CD4-positive, alpha-beta T cell (primary cell): Measurements from ENCODE around the gene UGT2B7. TPM values are rescaled to one million over a fixed set of nuclear protein-coding genes. Genes with fewer than 3 reads are reported as not detected.
"Not testable (repeated sequence)": the region's sequence is repeated elsewhere in the genome, so short reads cannot be mapped to it uniquely, and the experiment has no call there.

Experiments used
- ATAC-seq: fragments of 200-7000 bp; cut with Tn5 transposase; one replicate; pipeline ENCODE4 v1.10.0; 2022; ENCODE audit warnings: mild to moderate bottlenecking; ENCODE audit not compliant: poor library complexity
- CTCF ChIA-PET: fragments of 350-600 bp; sonication (Branson Sonifier 250); formaldehyde crosslinking; loops from one replicate; lab custom pipeline; 2021; ENCODE audit warnings: antibody characterized with exemption, inconsistent platforms; lab: Charles Lee
- POLR2A ChIA-PET: fragments of 350-600 bp; sonication (Branson Sonifier 250); formaldehyde crosslinking; loops from one replicate; lab custom pipeline; 2021; ENCODE audit warnings: antibody characterized with exemption, inconsistent platforms; lab: Charles Lee
- DNase-seq, 14 experiments: peaks; one replicate each; pipeline ENCODE4 v3.0.0-alpha.2; 2013 to 2020; ENCODE audit warnings: mixed read lengths in 2 of 14
- H3K27ac ChIP-seq, 2 donors: one replicate each; pipeline versions ENCODE4 v1.5.1 to v1.7.0; 2013; ENCODE audit warnings: low read length in 2 of 2, low read depth in 1 of 2, mild to moderate bottlenecking in 1 of 2
- H3K27me3 ChIP-seq, 2 experiments: 1 replicate in 1 of 2; 2 replicates in 1 of 2; pipeline versions ENCODE4 v1.6.1 to v1.7.0; 2013; ENCODE audit warnings: low read length in 2 of 2, control low read depth in 1 of 2, mild to moderate bottlenecking in 1 of 2, moderate library complexity in 1 of 2; ENCODE audit not compliant: insufficient read depth in 2 of 2, control insufficient read depth in 1 of 2
- H3K36me3 ChIP-seq: one replicate; pipeline ENCODE4 v1.6.1; 2013; ENCODE audit warnings: low read length, control low read depth; ENCODE audit not compliant: insufficient read depth
- H3K4me1 ChIP-seq: one replicate; pipeline ENCODE4 v1.6.1; 2013; ENCODE audit warnings: low read length, control low read depth; ENCODE audit not compliant: insufficient read depth
- H3K4me3 ChIP-seq: one replicate; pipeline ENCODE4 v1.5.1; 2013; ENCODE audit warnings: mild to moderate bottlenecking, low read length, moderate library complexity
- H3K9me3 ChIP-seq, 2 experiments: 1 replicate in 1 of 2; 2 replicates in 1 of 2; pipeline versions ENCODE4 v1.6.1 to v1.7.0; 2013; ENCODE audit warnings: low read length in 2 of 2, mild to moderate bottlenecking in 2 of 2, control low read depth in 1 of 2, moderate library complexity in 1 of 2; ENCODE audit not compliant: control insufficient read depth in 1 of 2, insufficient read depth in 1 of 2
- H3K27ac Mint-ChIP-seq: one replicate; pipeline ENCODE4 v1.8.0; 2020; ENCODE audit warnings: mixed read lengths
- H3K27me3 Mint-ChIP-seq: one replicate; pipeline ENCODE4 v1.8.0; 2021; ENCODE audit warnings: mixed read lengths
- H3K36me3 Mint-ChIP-seq: one replicate; pipeline ENCODE4 v1.8.0; 2021; ENCODE audit warnings: low read depth, mixed read lengths
- H3K4me1 Mint-ChIP-seq: one replicate; pipeline ENCODE4 v1.8.0; 2021; ENCODE audit warnings: low read depth, mixed read lengths
- H3K4me3 Mint-ChIP-seq: one replicate; pipeline ENCODE4 v1.8.0; 2020; ENCODE audit warnings: mild to moderate bottlenecking, mixed read lengths
- H3K9me3 Mint-ChIP-seq: one replicate; pipeline ENCODE4 v1.8.0; 2020; ENCODE audit warnings: mixed read lengths
- intact Hi-C, 2 experiments: fragments of 100-400 bp; cut with DNase I in 1 of 2; cut with micrococcal nuclease in 1 of 2; formaldehyde crosslinking; loops; one replicate each; pipeline versions ENCODE4 v1.15.1 to v1.9.0; 2023 to 2025; cut with DNase I, micrococcal nuclease
- total RNA-seq, 174 experiments: library from RNA in 2 of 174; stranded (reverse) in 2 of 174; gene quantifications; one replicate each; pipeline ENCODE4 v1.2.3 and lab custom pipeline; 2021 to 2026
- TF ChIP-seq, protein P1 (sequence below): fragments of 200-600 bp; IDR thresholded peaks from one replicate; pipeline ENCODE4 v1.8.0; 2022; ENCODE audit warnings: antibody characterized with exemption, mild to moderate bottlenecking

The UGT2B7 gene
- total RNA-seq, 2 experiments from 2014 or later: not detected

DNA sequence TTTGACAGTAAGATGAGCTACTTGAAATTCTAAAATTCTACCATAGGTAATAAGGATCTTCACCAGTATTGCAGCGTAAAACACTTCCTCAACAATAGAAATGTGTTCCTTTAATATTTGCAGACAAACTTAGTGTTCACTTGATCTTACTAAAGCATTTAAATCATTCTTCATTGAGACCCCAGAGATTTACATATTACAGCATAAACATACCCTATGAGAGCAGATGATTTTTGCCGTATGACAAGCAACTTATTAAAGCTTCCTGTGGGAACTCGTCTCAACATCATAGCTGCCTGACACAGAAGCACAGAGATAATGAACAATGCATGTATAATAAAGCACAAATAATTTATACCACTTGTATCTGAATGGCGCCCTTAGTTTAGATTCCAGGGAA is 3.6 kb downstream of the UGT2B7 start:
- CTCF ChIA-PET: no interaction called here
- no peak overlapping the region for H3K4me3 Mint-ChIP-seq
- H3K9me3 ChIP-seq: no peaks in the 10 kb centered on the region
- H3K4me1 Mint-ChIP-seq: no peaks in the 10 kb centered on the region
- no peaks in the 10 kb centered on the region for H3K36me3 Mint-ChIP-seq
- no peak overlapping the region for H3K4me3 ChIP-seq
- no peak overlapping the region for H3K27ac Mint-ChIP-seq
- no peak for ATAC-seq
- H3K9me3 Mint-ChIP-seq: peaks cover 2% of the 10 kb centered on the region
- no peaks in the 10 kb centered on the region for H3K27me3 Mint-ChIP-seq
- no peaks in the 10 kb centered on the region for H3K36me3 ChIP-seq
- intact Hi-C loops: no loop called here
- DNase-seq: no peak
- no peaks in the 10 kb centered on the region for H3K4me1 ChIP-seq
- POLR2A ChIA-PET: no interaction called here
- no peaks in the 10 kb centered on the region for H3K27me3 ChIP-seq
- TF ChIP-seq, protein P1, sequence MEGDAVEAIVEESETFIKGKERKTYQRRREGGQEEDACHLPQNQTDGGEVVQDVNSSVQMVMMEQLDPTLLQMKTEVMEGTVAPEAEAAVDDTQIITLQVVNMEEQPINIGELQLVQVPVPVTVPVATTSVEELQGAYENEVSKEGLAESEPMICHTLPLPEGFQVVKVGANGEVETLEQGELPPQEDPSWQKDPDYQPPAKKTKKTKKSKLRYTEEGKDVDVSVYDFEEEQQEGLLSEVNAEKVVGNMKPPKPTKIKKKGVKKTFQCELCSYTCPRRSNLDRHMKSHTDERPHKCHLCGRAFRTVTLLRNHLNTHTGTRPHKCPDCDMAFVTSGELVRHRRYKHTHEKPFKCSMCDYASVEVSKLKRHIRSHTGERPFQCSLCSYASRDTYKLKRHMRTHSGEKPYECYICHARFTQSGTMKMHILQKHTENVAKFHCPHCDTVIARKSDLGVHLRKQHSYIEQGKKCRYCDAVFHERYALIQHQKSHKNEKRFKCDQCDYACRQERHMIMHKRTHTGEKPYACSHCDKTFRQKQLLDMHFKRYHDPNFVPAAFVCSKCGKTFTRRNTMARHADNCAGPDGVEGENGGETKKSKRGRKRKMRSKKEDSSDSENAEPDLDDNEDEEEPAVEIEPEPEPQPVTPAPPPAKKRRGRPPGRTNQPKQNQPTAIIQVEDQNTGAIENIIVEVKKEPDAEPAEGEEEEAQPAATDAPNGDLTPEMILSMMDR: no peak
- no peak overlapping the region for H3K27ac ChIP-seq

DNA sequence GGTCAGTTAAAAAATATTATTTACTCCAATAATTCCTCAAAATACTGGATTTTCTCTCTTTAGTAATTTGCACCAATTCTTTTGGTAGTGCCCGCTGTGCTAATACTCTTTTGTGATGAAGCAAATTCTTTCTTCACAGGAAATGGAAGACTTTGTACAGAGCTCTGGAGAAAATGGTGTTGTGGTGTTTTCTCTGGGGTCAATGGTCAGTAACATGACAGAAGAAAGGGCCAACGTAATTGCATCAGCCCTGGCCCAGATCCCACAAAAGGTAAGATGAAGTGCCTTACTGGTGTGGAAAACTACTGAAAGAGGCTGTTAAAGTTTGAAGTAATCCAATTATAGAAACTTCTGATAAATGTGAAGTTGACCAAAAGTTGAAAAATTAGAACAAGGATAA is 6.4 kb downstream of the UGT2B7 start:
- H3K36me3 ChIP-seq, ATAC-seq, H3K4me3 ChIP-seq, H3K4me1 Mint-ChIP-seq, H3K27me3 Mint-ChIP-seq, H3K4me1 ChIP-seq, H3K36me3 Mint-ChIP-seq, DNase-seq, H3K27me3 ChIP-seq, H3K9me3 ChIP-seq, H3K4me3 Mint-ChIP-seq, H3K27ac Mint-ChIP-seq, H3K9me3 Mint-ChIP-seq, POLR2A ChIA-PET, CTCF ChIA-PET, H3K27ac ChIP-seq, intact Hi-C loops: not testable (repeated sequence)

DNA sequence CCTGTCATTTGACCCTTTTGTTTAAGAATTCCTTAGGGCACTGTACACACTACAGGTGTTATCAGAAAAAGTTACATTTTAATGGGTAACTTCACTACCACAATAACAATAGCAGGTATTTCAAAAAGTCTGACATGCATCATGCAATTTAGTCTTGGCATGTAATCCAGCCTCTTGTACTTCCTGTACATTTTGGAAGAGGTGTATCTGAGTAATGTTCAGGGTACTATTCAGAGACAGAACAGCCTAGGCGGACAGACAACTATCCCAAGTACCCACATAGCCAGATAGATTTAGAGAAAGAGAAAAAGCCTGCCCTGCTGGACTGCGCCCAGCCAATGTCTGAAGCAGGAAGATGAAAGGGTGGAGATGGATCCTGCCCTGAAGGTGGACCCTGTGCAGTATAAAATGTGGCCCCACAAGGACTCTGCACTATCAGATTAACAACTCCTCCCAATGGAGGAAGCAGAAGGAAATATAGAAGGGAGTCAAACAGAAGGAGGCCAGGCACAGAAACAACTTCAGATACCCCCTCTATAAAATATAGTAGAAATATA is 8.5 kb downstream of the UGT2B7 start:
- Mint-ChIP-seq H3K27me3 (no peaks in the 10 kb centered on the region), H3K4me3 (no peak overlapping the region), H3K9me3 (no peaks in the 10 kb centered on the region), H3K36me3 (no peaks in the 10 kb centered on the region), H3K4me1 (no peaks in the 10 kb centered on the region), H3K27ac (no peak overlapping the region)
- ChIA-PET CTCF (no interaction called here), POLR2A (no interaction called here)
- Histone ChIP-seq H3K4me1 (no peaks in the 10 kb centered on the region), H3K36me3 (no peaks in the 10 kb centered on the region), H3K4me3 (no peak overlapping the region), H3K27me3 (no peaks in the 10 kb centered on the region), H3K27ac (no peak overlapping the region), H3K9me3 (no peaks in the 10 kb centered on the region)
- TF ChIP-seq, protein P1: no peak
- intact Hi-C loops: no loop called here
- ATAC-seq (no peak), DNase-seq (no peak)

DNA sequence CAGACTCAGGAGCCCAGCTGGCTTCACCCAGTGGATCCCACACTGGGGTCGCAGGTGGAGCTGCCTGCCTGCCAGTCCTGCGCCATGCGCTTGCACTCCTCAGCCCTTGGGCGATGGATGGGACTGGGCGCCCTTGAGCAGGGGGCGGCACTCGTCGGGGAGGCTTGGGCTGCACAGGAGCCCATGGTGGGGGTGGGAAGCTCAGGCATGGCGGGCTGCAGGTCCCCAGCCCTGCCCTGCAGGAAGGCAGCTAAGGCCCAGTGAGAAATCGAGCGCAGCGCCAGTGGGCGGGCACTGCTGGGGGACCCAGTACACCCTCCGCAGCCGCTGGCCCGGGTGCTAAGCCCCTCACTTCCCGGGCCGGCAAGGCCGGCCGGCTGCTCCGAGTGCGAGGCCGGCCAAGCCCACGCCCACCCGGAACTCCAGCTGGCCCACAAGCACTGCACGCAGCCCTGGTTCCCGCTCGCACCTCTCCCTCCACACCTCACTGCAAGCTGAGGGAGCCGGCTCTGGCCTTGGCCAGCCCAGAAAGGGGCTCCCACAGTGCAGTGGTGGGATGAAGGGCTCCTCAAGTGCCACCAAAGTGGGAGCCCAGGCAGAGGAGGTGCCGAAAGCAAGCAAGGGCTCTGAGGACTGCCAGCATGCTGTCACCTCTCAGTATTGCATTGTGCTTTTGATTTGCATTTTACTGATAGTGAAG is 19.0 kb downstream of the UGT2B7 start:
- H3K27me3 Mint-ChIP-seq, H3K4me1 Mint-ChIP-seq, H3K36me3 Mint-ChIP-seq, H3K9me3 Mint-ChIP-seq, intact Hi-C loops, CTCF ChIA-PET, H3K4me3 ChIP-seq, H3K4me3 Mint-ChIP-seq, H3K9me3 ChIP-seq, H3K4me1 ChIP-seq, H3K27ac ChIP-seq, H3K27me3 ChIP-seq, DNase-seq, H3K27ac Mint-ChIP-seq, ATAC-seq, H3K36me3 ChIP-seq, POLR2A ChIA-PET: not testable (repeated sequence)
